Measurements from ENCODE around the gene SLAMF7. TPM values are rescaled to one million over a fixed set of nuclear protein-coding genes. Genes with fewer than 3 reads are reported as not detected.

The SLAMF7 gene
- total RNA-seq, 1 experiment from 2014 or later: 0.29 TPM

GRCh38 chr1:160745551-160745950 lies 6.5 kb downstream of the SLAMF7 start:
- no peak for DNase-seq (ENCODE audit: low spot score)

- peak; percentile 71 for DNase-seq (ENCODE audit: low spot score)
Measured at GRCh38 chr1:160746836-160747500, 7.9 kb downstream of the SLAMF7 start.

GRCh38 chr1:160747717-160748116 lies 8.7 kb downstream of the SLAMF7 start:
- no peak for DNase-seq (ENCODE audit: low spot score)

GRCh38 chr1:160748181-160748877 lies 9.3 kb downstream of the SLAMF7 start:
- peak; percentile 74 for DNase-seq (ENCODE audit: low spot score)

GRCh38 chr1:160748878-160749269 lies 9.8 kb downstream of the SLAMF7 start:
- no peak for DNase-seq (ENCODE audit: low spot score)

GRCh38 chr1:160750608-160751007 lies 11.6 kb downstream of the SLAMF7 start:
- DNase-seq (ENCODE audit: low spot score): no peak

GRCh38 chr1:160752406-160752805 lies 13.4 kb downstream of the SLAMF7 start:
- no peak for DNase-seq (ENCODE audit: low spot score)

GRCh38 chr1:160752924-160753323 lies 13.9 kb downstream of the SLAMF7 start:
- no peak for DNase-seq (ENCODE audit: low spot score)

- no peak for DNase-seq (ENCODE audit: low spot score)
Measured at GRCh38 chr1:160753594-160753993, 14.5 kb downstream of the SLAMF7 start.

- no peak for DNase-seq (ENCODE audit: low spot score)
Measured at GRCh38 chr1:160755461-160755860, 16.4 kb downstream of the SLAMF7 start.

- no peak for DNase-seq (ENCODE audit: low spot score)
Measured at GRCh38 chr1:160755911-160756848, 17.1 kb downstream of the SLAMF7 start.

GRCh38 chr1:160756849-160757201 lies 17.8 kb downstream of the SLAMF7 start:
- DNase-seq (ENCODE audit: low spot score): no peak

GRCh38 chr1:160758521-160758920 lies 19.5 kb downstream of the SLAMF7 start:
- DNase-seq (ENCODE audit: low spot score): no peak

GRCh38 chr1:160759740-160760139 lies 20.7 kb downstream of the SLAMF7 start:
- no peak for DNase-seq (ENCODE audit: low spot score)

- DNase-seq (ENCODE audit: low spot score): no peak
Measured at GRCh38 chr1:160761046-160761445, 22.0 kb downstream of the SLAMF7 start.

- peak; percentile 42 for DNase-seq (ENCODE audit: low spot score)
Measured at GRCh38 chr1:160761886-160762285, 22.8 kb downstream of the SLAMF7 start.

- DNase-seq (ENCODE audit: low spot score): no peak
Measured at GRCh38 chr1:160763993-160764392, 24.9 kb downstream of the SLAMF7 start.

- no peak for DNase-seq (ENCODE audit: low spot score)
Measured at GRCh38 chr1:160767395-160768294, 28.6 kb downstream of the SLAMF7 start.

GRCh38 chr1:160768295-160768657 lies 29.2 kb downstream of the SLAMF7 start:
- peak; percentile 57 for DNase-seq (ENCODE audit: low spot score)

GRCh38 chr1:160772331-160772730 lies 33.3 kb downstream of the SLAMF7 start:
- no peak for DNase-seq (ENCODE audit: low spot score)

- no peak for DNase-seq (ENCODE audit: low spot score)
Measured at GRCh38 chr1:160773093-160773492, 34.0 kb downstream of the SLAMF7 start.

Data from A172 (cell line).